AG04450 (cell line): Measurements from ENCODE around the gene ENTPD5. TPM values are rescaled to one million over a fixed set of nuclear protein-coding genes. Genes with fewer than 3 reads are reported as not detected.

Experiments used
- CTCF ChIA-PET: fragments of 300-600, 350-600 bp; formaldehyde crosslinking; extraction: SDS; loops from one replicate; lab custom pipeline; 2022; ENCODE audit warnings: antibody characterized with exemption, inconsistent platforms; lab: Charles Lee
- POLR2A ChIA-PET: fragments of 350-600 bp; formaldehyde crosslinking; extraction: SDS; loops from one replicate; lab custom pipeline; 2021; ENCODE audit warnings: antibody characterized with exemption, inconsistent platforms; lab: Yijun Ruan, JAX
- DNase-seq: peaks from one replicate; pipeline ENCODE4 v3.0.0-alpha.2; 2011; ENCODE audit warnings: low read depth, low spot score
- H3K27ac ChIP-seq: one replicate; pipeline ENCODE4 v1.5.1; 2012; ENCODE audit warnings: low read depth, low read length, control low read depth
- H3K27me3 ChIP-seq: one replicate; pipeline ENCODE4 v1.6.0; 2012; ENCODE audit warnings: low read length; ENCODE audit not compliant: control insufficient read depth, insufficient read depth
- H3K4me3 ChIP-seq: 2 replicates; pipeline ENCODE4 v1.5.1; 2011; ENCODE audit warnings: mild to moderate bottlenecking, low read depth, low read length, control low read depth
- H3K9me3 ChIP-seq: 2 replicates; pipeline ENCODE4 v1.5.1; 2012; ENCODE audit warnings: low read length; ENCODE audit not compliant: control insufficient read depth, insufficient read depth
- polyA plus RNA-seq: library from polyadenylated mRNA; depleted of rRNA; stranded (reverse); fragments of >200 nt; gene quantifications from 2 replicates; pipeline ENCODE4 v1.2.3, GENCODE V29; 2011
- TF ChIP-seq, protein P1 (sequence below): IDR thresholded peaks from 2 replicates; pipeline ENCODE4 v1.5.1; 2011; ENCODE audit warnings: low read depth, low read length, control low read depth, inconsistent platforms

The ENTPD5 gene
- polyA plus RNA-seq, 1 experiment, result 11.4 TPM

GRCh38 chr14:73977896-73978295 is 41.2 kb downstream of the ENTPD5 start:
- Histone ChIP-seq H3K27ac (peak overlapping the region; percentile 42), H3K27me3 (no peaks in the 10 kb centered on the region), H3K9me3 (no peaks in the 10 kb centered on the region), H3K4me3 (no peak overlapping the region)
- TF ChIP-seq, protein P1, sequence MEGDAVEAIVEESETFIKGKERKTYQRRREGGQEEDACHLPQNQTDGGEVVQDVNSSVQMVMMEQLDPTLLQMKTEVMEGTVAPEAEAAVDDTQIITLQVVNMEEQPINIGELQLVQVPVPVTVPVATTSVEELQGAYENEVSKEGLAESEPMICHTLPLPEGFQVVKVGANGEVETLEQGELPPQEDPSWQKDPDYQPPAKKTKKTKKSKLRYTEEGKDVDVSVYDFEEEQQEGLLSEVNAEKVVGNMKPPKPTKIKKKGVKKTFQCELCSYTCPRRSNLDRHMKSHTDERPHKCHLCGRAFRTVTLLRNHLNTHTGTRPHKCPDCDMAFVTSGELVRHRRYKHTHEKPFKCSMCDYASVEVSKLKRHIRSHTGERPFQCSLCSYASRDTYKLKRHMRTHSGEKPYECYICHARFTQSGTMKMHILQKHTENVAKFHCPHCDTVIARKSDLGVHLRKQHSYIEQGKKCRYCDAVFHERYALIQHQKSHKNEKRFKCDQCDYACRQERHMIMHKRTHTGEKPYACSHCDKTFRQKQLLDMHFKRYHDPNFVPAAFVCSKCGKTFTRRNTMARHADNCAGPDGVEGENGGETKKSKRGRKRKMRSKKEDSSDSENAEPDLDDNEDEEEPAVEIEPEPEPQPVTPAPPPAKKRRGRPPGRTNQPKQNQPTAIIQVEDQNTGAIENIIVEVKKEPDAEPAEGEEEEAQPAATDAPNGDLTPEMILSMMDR, result no peak
- CTCF ChIA-PET, result no interaction called here
- peak; percentile 50 for DNase-seq
- POLR2A ChIA-PET, result interaction anchor here (0.7 to 0.9 kb wide), 2 partner anchors 11 to 26 kb away, joined by 3 read pairs; no protein-coding TSS in a partner anchor

DNA sequence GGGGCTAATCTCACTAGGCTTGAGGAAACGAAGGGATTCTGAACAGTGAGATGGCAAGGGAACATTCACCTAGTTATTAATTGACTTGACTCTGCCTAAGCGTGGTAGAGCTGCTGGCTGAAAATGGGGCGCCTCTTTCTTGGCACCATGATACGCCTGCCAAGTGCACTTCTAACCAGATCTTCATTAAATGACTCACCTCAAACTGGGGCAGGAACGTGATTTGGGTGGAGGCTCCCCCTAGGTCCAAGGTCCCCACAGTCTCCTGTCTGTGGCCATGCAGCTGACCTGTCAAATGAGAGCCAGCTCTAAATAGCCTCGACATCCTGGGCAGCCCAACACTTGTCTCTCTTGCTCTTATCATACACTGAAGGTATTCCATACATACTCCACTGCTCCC is 43.0 kb downstream of the ENTPD5 start:
- Histone ChIP-seq H3K9me3 (no peaks in the 10 kb centered on the region), H3K4me3 (no peak overlapping the region), H3K27ac (no peak overlapping the region), H3K27me3 (no peaks in the 10 kb centered on the region)
- TF ChIP-seq, protein P1, result no peak
- ChIA-PET POLR2A (no interaction called here), CTCF (interaction anchor here (0.7 kb wide), 1 partner anchor 11 kb away, joined by 3 read pairs; no protein-coding TSS in a partner anchor)
- no peak for DNase-seq

GRCh38 chr14:73973497-73973896 is 45.6 kb downstream of the ENTPD5 start:
- H3K9me3 ChIP-seq, result no peaks in the 10 kb centered on the region
- TF ChIP-seq, protein P1, result no peak
- H3K27ac ChIP-seq, result no peak overlapping the region
- DNase-seq, result no peak
- H3K4me3 ChIP-seq, result no peak overlapping the region
- CTCF ChIA-PET, result interaction anchor here (1.5 kb wide), 1 partner anchor 11 kb away, joined by 3 read pairs; no protein-coding TSS in a partner anchor
- no peaks in the 10 kb centered on the region for H3K27me3 ChIP-seq
- POLR2A ChIA-PET, result no interaction called here

- TF ChIP-seq, protein P1, result no peak
- Histone ChIP-seq H3K9me3 (no peaks in the 10 kb centered on the region), H3K27me3 (no peaks in the 10 kb centered on the region), H3K27ac (no peak overlapping the region), H3K4me3 (no peak overlapping the region)
- ChIA-PET POLR2A (no interaction called here), CTCF (no interaction called here)
- no peak for DNase-seq
Observed at GRCh38 chr14:73968885-73969284, 50.2 kb downstream of the ENTPD5 start.

DNA sequence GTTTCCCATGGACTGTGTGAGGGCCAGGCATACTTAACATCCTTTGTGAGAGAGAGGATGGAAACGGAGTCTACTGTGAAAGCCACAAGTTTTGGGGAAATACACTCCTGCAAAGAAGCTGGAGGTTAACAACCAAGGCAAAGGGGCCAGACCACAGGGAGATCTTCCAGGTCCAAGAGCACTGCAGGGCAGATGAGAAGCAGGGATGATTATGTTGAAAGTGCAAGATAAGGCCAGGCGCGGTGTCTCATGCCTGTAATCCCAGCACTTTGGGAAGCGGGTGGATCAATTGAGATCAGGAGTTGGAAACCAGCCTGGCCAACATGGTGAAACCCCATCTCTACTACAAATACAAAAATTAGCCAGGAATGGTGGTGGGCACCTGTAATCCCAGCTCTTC is 53.9 kb downstream of the ENTPD5 start:
- TF ChIP-seq, protein P1, result no peak

More for the DNA sequence above, 53.9 kb downstream of the ENTPD5 start:
- Histone ChIP-seq H3K27ac (no peak overlapping the region), H3K9me3 (no peaks in the 10 kb centered on the region), H3K27me3 (no peaks in the 10 kb centered on the region), H3K4me3 (no peak overlapping the region)
- ChIA-PET POLR2A (no interaction called here), CTCF (no interaction called here)
- no peak for DNase-seq
